Neural cell (in vitro differentiated cells): Measurements from ENCODE around the gene FAF1. TPM values are rescaled to one million over a fixed set of nuclear protein-coding genes. Genes with fewer than 3 reads are reported as not detected.

Source experiments
- H2AFZ ChIP-seq: fragments of 200-600, 300-800 bp; sonication (generic), shearing (Covaris generic); 2 replicates; pipeline ENCODE4 v1.6.0; 2014; ENCODE audit warnings: low read depth, mild to moderate bottlenecking, antibody characterized with exemption, low read length, moderate library complexity
- H3F3A ChIP-seq: fragments of 200-600 bp; shearing (Covaris generic); 2 replicates; pipeline ENCODE4 v1.6.1; 2016; ENCODE audit warnings: mild to moderate bottlenecking, moderate library complexity, mixed read lengths, antibody characterized with exemption, low read length; ENCODE audit not compliant: insufficient read depth, poor library complexity, severe bottlenecking
- H3K27ac ChIP-seq: fragments of 200-600, 300-800 bp; sonication (generic), shearing (Covaris generic); 2 replicates; pipeline ENCODE4 v1.5.1; 2014; ENCODE audit warnings: mild to moderate bottlenecking, low read length, moderate library complexity
- H3K27me3 ChIP-seq: fragments of 300-800, 200-600 bp; sonication (generic), shearing (Covaris generic); 2 replicates; pipeline ENCODE4 v1.6.0; 2014; ENCODE audit warnings: mild to moderate bottlenecking, low read depth, low read length, moderate library complexity; ENCODE audit not compliant: insufficient read depth
- H3K36me3 ChIP-seq: fragments of 300-800, 200-600 bp; sonication (generic), shearing (Covaris generic); 2 replicates; pipeline ENCODE4 v1.5.1; 2014; ENCODE audit warnings: mild to moderate bottlenecking, antibody characterized with exemption, low read length, moderate library complexity; ENCODE audit not compliant: insufficient read depth
- H3K4me2 ChIP-seq: fragments of 300-800, 200-600 bp; sonication (generic), shearing (Covaris generic); 2 replicates; pipeline ENCODE4 v1.6.0; 2014; ENCODE audit warnings: mild to moderate bottlenecking, low read length
- H3K4me3 ChIP-seq: fragments of 300-800, 200-600 bp; sonication (generic), shearing (Covaris generic); 2 replicates; pipeline ENCODE4 v1.5.1; 2014; ENCODE audit warnings: mild to moderate bottlenecking, low read length, moderate library complexity
- H3K79me2 ChIP-seq: fragments of 200-600 bp; shearing (Covaris generic); replicated peaks from 2 replicates; pipeline ENCODE4 v1.6.0; 2014; ENCODE audit warnings: mild to moderate bottlenecking, low read length, moderate library complexity; ENCODE audit not compliant: insufficient read depth
- H3K9ac ChIP-seq: fragments of 300-800, 200-600 bp; sonication (generic), shearing (Covaris generic); 2 replicates; pipeline ENCODE4 v1.6.1; 2016; ENCODE audit warnings: mild to moderate bottlenecking, low read length, mixed read lengths
- H3K9me2 ChIP-seq: fragments of 200-600 bp; shearing (Covaris generic); 2 replicates; pipeline ENCODE4 v1.6.1; 2016; ENCODE audit warnings: mild to moderate bottlenecking, low read length, mixed read lengths; ENCODE audit not compliant: insufficient read depth
- H3K9me3 ChIP-seq: fragments of 200-600, 300-800 bp; sonication (generic), shearing (Covaris generic); 2 replicates; pipeline ENCODE4 v1.6.1; 2016; ENCODE audit warnings: mild to moderate bottlenecking, mixed run types, low read length, moderate library complexity, mixed read lengths
- H4K20me1 ChIP-seq: fragments of 200-600 bp; shearing (Covaris generic); 2 replicates; pipeline ENCODE4 v1.6.1; 2016; ENCODE audit warnings: mild to moderate bottlenecking, mixed run types; ENCODE audit not compliant: insufficient read depth
- CTCF ChIP-seq: fragments of 450-650 bp; IDR thresholded peaks from 2 replicates; pipeline ENCODE4 v1.5.1; 2014; ENCODE audit warnings: antibody characterized with exemption, mild to moderate bottlenecking, moderate library complexity; ENCODE audit not compliant: poor library complexity, severe bottlenecking
- EP300 ChIP-seq: fragments of 450-650 bp; conservative IDR thresholded peaks from 2 replicates; pipeline ENCODE4 v1.6.1; 2014; ENCODE audit warnings: antibody characterized with exemption, mild to moderate bottlenecking, moderate library complexity; ENCODE audit not compliant: poor library complexity, severe bottlenecking
- EZH2 ChIP-seq: fragments of 200-600, 300-800 bp; shearing (Covaris generic), sonication (generic); IDR thresholded peaks from 2 replicates; pipeline ENCODE4 v1.6.1; 2014; ENCODE audit warnings: antibody characterized with exemption, low read length, borderline replicate concordance, mild to moderate bottlenecking; ENCODE audit not compliant: insufficient read depth, poor library complexity, severe bottlenecking
- MXI1 ChIP-seq: fragments of 450-650 bp; conservative IDR thresholded peaks from 2 replicates; pipeline ENCODE4 v1.6.1; 2014; ENCODE audit warnings: antibody characterized with exemption, mild to moderate bottlenecking; ENCODE audit not compliant: poor library complexity, severe bottlenecking
- POLR2AphosphoS5 ChIP-seq: IDR thresholded peaks from 2 replicates; pipeline ENCODE4 v1.6.1; 2012
- RAD21 ChIP-seq: fragments of 450-650 bp; conservative IDR thresholded peaks from 2 replicates; pipeline ENCODE4 v1.6.1; 2014; ENCODE audit warnings: antibody characterized with exemption, mild to moderate bottlenecking, moderate library complexity
- REST ChIP-seq: IDR thresholded peaks from 2 replicates; pipeline ENCODE4 v1.6.1; 2012; ENCODE audit warnings: borderline replicate concordance
- SMC3 ChIP-seq: fragments of 450-650 bp; conservative IDR thresholded peaks from 2 replicates; pipeline ENCODE4 v1.6.1; 2014; ENCODE audit warnings: antibody characterized with exemption, mild to moderate bottlenecking, moderate library complexity; ENCODE audit not compliant: poor library complexity
- TAF1 ChIP-seq: IDR thresholded peaks from 2 replicates; pipeline ENCODE4 v1.6.1; 2012; ENCODE audit warnings: low read depth
- polyA plus RNA-seq: library from polyadenylated mRNA; depleted of rRNA; stranded (reverse); fragments of >200 nt; gene quantifications from 2 replicates; pipeline ENCODE4 v1.2.3, GENCODE V29; 2014

Gene FAF1
- polyA plus RNA-seq, 1 donor from 2014 or later: 52.1 TPM

- H3K4me3 ChIP-seq: no peak overlapping the region
- H3K9me2 ChIP-seq: no peaks in the 10 kb centered on the region
- H3K79me2 ChIP-seq: peaks cover 9% of the 10 kb centered on the region
- no peak overlapping the region for H3K4me2 ChIP-seq
- TF ChIP-seq RAD21 (no peak), TAF1 (no peak), EP300 (no peak), SMC3 (no peak), EZH2 (no peak), REST (no peak), POLR2AphosphoS5 (no peak), CTCF (no peak), MXI1 (no peak)
- no peaks in the 10 kb centered on the region for H4K20me1 ChIP-seq
- peaks cover 7% of the 10 kb centered on the region for H3K9me3 ChIP-seq
- no peaks in the 10 kb centered on the region for H3K27me3 ChIP-seq
- H3F3A ChIP-seq: no peaks in the 10 kb centered on the region
- no peaks in the 10 kb centered on the region for H3K36me3 ChIP-seq
- H2AFZ ChIP-seq: no peak overlapping the region
- no peak overlapping the region for H3K9ac ChIP-seq
- H3K27ac ChIP-seq: no peak overlapping the region
These were observed 98.3 kb downstream of the FAF1 start for GRCh38 chr1:50861772-50862171.

GRCh38 chr1:50860702-50861101, 99.4 kb downstream of the FAF1 start:
- no peak for TF ChIP-seq RAD21
- TF ChIP-seq SMC3: no peak
- TF ChIP-seq EZH2: no peak
- TF ChIP-seq EP300: no peak
- no peak for TF ChIP-seq REST
- TF ChIP-seq POLR2AphosphoS5: no peak
- no peak for TF ChIP-seq CTCF
- no peak for TF ChIP-seq TAF1
- no peak for TF ChIP-seq MXI1
- peaks cover 9% of the 10 kb centered on the region for H3K79me2 ChIP-seq

More at GRCh38 chr1:50860702-50861101, 99.4 kb downstream of the FAF1 start:
- no peaks in the 10 kb centered on the region for H4K20me1 ChIP-seq
- no peaks in the 10 kb centered on the region for H3K27me3 ChIP-seq
- no peaks in the 10 kb centered on the region for H3K36me3 ChIP-seq
- H3K9ac ChIP-seq: no peak overlapping the region
- no peak overlapping the region for H3K4me3 ChIP-seq
- H3F3A ChIP-seq: no peaks in the 10 kb centered on the region
- H3K9me3 ChIP-seq: peaks cover 7% of the 10 kb centered on the region
- no peak overlapping the region for H2AFZ ChIP-seq
- no peaks in the 10 kb centered on the region for H3K9me2 ChIP-seq
- H3K27ac ChIP-seq: no peak overlapping the region
- no peak overlapping the region for H3K4me2 ChIP-seq
